HG02840 (cell line): ENCODE data around the gene CACNA1I.

Source experiments
- ATAC-seq: cut with Tn5 transposase; IDR thresholded peaks from one replicate; pipeline ENCODE4 v1.9.1; 2021; ENCODE audit warnings: mild to moderate bottlenecking, moderate library complexity, moderate number of reproducible peaks; ENCODE audit not compliant: unreplicated experiment, low FRiP score

The CACNA1I gene

GRCh38 chr22:39620924-39621690 lies 50.6 kb downstream of the CACNA1I start:
- ATAC-seq = no peak

GRCh38 chr22:39621826-39622225 lies 51.3 kb downstream of the CACNA1I start:
- ATAC-seq = no peak

GRCh38 chr22:39622881-39623367 lies 52.4 kb downstream of the CACNA1I start:
- no peak for ATAC-seq

- no peak for ATAC-seq
Measured at GRCh38 chr22:39623603-39624500, 53.3 kb downstream of the CACNA1I start.

GRCh38 chr22:39624501-39624821 lies 53.9 kb downstream of the CACNA1I start:
- ATAC-seq = no peak

- ATAC-seq = no peak
Measured at GRCh38 chr22:39625569-39626537, 55.3 kb downstream of the CACNA1I start.

GRCh38 chr22:39627208-39627607 lies 56.7 kb downstream of the CACNA1I start:
- no peak for ATAC-seq

GRCh38 chr22:39627865-39628562 lies 57.5 kb downstream of the CACNA1I start:
- no peak for ATAC-seq

- no peak for ATAC-seq
Measured at GRCh38 chr22:39628563-39629080, 58.1 kb downstream of the CACNA1I start.

GRCh38 chr22:39629851-39630250 lies 59.3 kb downstream of the CACNA1I start:
- no peak for ATAC-seq

GRCh38 chr22:39630721-39631120 lies 60.2 kb downstream of the CACNA1I start:
- ATAC-seq = no peak

- ATAC-seq = no peak
Measured at GRCh38 chr22:39631381-39632286, 61.1 kb downstream of the CACNA1I start.

GRCh38 chr22:39634530-39635405 lies 64.2 kb downstream of the CACNA1I start:
- no peak for ATAC-seq

- ATAC-seq = no peak
Measured at GRCh38 chr22:39635719-39636118, 65.2 kb downstream of the CACNA1I start.

GRCh38 chr22:39638958-39639357 lies 68.4 kb downstream of the CACNA1I start:
- ATAC-seq = no peak

- no peak for ATAC-seq
Measured at GRCh38 chr22:39641660-39642310, 71.2 kb downstream of the CACNA1I start.
